GM12892 (cell line): ENCODE results near the gene POU2F2.
"Not testable (repeated sequence)": the region's sequence is repeated elsewhere in the genome, so short reads cannot be mapped to it uniquely, and the experiment has no call there.

Experiments used
- DNase-seq: peaks from one replicate; pipeline ENCODE4 v3.0.0; 2011; ENCODE audit not compliant: insufficient read length
- FAIRE-seq: peaks from 2 replicates; lab custom pipeline; 2011; peaks lifted over from hg19 to GRCh38; lab: Jason Lieb, UNC
- POLR2A ChIP-seq: IDR thresholded peaks from 2 replicates; pipeline ENCODE4 v1.6.1; 2011; ENCODE audit warnings: low read depth, low read length, control low read depth
- POLR2AphosphoS5 ChIP-seq: IDR thresholded peaks from 2 replicates; pipeline ENCODE4 v1.6.1; 2011; ENCODE audit warnings: low read depth, low read length, control low read depth
- TAF1 ChIP-seq: IDR thresholded peaks from 2 replicates; pipeline ENCODE4 v1.6.1; 2011; ENCODE audit warnings: low read depth, mild to moderate bottlenecking, control low read depth, low read length, borderline replicate concordance

POU2F2 gene

GRCh38 chr19:42108527-42109389 lies 23.5 kb downstream of the POU2F2 start:
- FAIRE-seq (peak; percentile 94), DNase-seq (peak; percentile 71)
- TF ChIP-seq TAF1: no peak
- TF ChIP-seq POLR2AphosphoS5: no peak
- no peak for TF ChIP-seq POLR2A

DNA sequence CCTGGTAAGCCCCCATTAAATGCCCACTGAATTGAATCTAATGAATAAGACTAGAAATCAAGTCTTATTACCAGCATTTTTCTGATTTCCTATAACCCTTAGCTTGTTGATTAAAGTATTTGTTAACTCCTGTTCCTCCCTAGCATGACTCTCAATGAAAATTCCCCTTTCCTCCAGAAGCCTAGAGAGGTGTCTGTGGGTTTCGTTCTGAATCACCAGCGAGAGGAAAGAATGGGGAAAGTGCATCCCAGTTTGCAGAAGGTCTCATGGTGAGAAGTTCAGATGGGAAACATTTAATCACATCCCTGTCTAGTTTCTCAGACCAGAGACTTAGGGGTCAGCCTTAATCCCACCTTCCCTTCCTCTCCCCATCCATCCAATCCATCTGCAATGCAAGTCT lies 26.9 kb downstream of the POU2F2 start:
- TF ChIP-seq TAF1: no peak
- TF ChIP-seq POLR2AphosphoS5: no peak
- TF ChIP-seq POLR2A: no peak
- FAIRE-seq (no peak), DNase-seq (no peak)

- no peak for FAIRE-seq
- DNase-seq: no peak
- TF ChIP-seq TAF1 (no peak), POLR2A (no peak), POLR2AphosphoS5 (no peak)
Measured at GRCh38 chr19:42102877-42103276, 29.4 kb downstream of the POU2F2 start.

DNA sequence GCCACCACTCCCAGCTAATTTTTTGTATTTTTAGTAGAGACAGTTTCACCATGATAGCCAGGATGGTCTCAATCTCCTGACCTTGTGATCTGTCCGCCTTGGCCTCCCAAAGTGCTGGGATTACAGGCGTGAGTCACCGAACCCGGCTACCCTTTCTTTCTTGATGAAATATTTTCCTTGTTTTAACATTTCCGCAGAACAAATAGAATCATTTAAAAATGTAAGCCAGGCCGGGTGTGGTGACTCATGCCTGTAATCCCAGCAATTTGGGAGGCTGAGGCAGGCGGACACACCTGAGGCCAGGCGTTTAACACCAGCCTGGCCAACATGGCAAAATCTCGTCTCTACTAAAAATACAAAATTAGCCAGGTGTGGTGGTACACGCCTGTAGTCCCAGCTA lies 32.0 kb downstream of the POU2F2 start:
- FAIRE-seq, DNase-seq: not testable (repeated sequence)

GRCh38 chr19:42099336-42099925 lies 32.8 kb downstream of the POU2F2 start:
- DNase-seq (no peak), FAIRE-seq (no peak)
- no peak for TF ChIP-seq TAF1
- no peak for TF ChIP-seq POLR2AphosphoS5
- TF ChIP-seq POLR2A: no peak

DNA sequence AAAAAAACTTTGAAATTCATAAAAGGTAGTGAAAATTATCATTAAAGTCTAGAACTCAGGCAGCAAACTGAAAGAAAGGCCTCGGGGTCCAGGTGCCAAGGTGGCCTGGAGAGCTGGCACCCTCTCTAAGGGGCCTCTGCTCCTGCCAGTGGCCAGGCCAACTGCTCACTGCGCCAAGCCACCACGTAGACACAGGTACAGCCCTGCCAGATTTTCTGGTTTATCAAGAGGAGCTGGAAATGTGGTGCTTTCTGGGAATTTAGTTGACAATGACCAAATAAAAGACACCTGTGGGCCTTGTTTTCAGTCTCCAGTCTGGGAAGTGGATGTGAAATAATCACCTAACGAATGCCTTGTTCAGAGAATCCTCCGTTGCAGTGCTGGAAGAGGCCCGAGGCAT lies 33.5 kb downstream of the POU2F2 start:
- DNase-seq (no peak), FAIRE-seq (no peak)
- no peak for TF ChIP-seq POLR2A
- TF ChIP-seq POLR2AphosphoS5: no peak

- TF ChIP-seq TAF1 (no peak), POLR2A (no peak), POLR2AphosphoS5 (no peak)
- FAIRE-seq (no peak), DNase-seq (no peak)
Measured at GRCh38 chr19:42097461-42097860, 34.8 kb downstream of the POU2F2 start.

DNA sequence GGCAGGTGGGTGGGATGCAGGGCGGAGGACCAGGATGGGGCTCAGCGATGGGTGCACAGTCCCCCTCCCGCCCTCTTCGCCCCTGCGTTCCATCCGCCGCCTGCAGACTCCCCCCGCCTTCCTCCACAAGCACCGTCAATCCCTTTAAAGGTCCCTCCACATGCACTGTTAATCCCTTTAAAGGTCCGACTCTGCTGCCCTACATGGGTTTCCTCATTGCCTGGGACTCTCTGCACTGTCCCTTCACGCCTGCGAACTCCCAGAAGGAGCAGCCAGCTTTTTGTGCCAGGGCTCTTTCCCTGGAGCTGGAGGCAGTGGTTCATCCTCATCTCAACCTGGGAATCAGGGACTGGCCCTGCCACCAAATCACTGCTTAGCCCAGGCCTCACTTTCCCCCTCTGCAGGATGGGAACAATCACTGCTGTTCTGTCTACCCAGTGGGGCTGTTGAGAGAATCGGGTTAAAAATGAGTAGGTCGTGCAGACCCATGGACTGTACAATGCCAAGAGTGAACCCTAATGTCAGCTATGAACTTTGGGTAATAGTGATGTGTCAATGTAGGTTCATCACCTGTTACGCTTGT lies 35.9 kb downstream of the POU2F2 start:
- TF ChIP-seq POLR2A: no peak
- TF ChIP-seq POLR2AphosphoS5: no peak
- TF ChIP-seq TAF1: no peak
- DNase-seq: no peak
- no peak for FAIRE-seq

DNA sequence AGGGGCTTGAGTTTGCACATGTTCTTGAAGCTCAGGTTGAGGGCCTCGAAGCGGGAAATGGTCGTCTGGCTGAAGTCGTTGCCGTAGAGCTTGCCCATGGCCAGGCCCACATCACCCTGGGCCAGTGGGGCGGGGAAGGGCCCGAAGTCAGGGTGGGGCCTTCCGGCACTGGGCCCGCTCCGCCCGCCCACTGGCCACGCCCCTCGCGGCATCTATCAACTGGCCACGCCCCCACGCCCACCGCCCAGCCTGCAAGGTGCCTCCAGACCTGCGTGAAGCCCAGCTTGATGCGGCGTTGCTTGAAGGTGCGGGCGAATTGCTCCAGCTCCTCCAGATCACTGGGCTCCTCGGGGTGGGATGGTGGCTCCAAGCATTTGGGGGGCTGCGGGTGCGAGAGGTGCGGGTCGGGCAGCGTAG lies 36.4 kb downstream of the POU2F2 start:
- no peak for TF ChIP-seq POLR2AphosphoS5
- TF ChIP-seq TAF1: no peak
- no peak for TF ChIP-seq POLR2A
- DNase-seq: no peak
- FAIRE-seq: no peak

- DNase-seq (no peak), FAIRE-seq (no peak)
- TF ChIP-seq POLR2AphosphoS5 (no peak), POLR2A (no peak), TAF1 (no peak)
Measured at GRCh38 chr19:42095142-42095813, 37.0 kb downstream of the POU2F2 start.

GRCh38 chr19:42093926-42094325 lies 38.3 kb downstream of the POU2F2 start:
- FAIRE-seq (no peak), DNase-seq (no peak)
- TF ChIP-seq TAF1 (no peak), POLR2A (no peak), POLR2AphosphoS5 (no peak)
